Keratinocyte (primary cell): ENCODE results near the gene DYNC1LI2.

Source experiments
- EZH2 ChIP-seq: IDR thresholded peaks from one replicate; pipeline ENCODE4 v1.6.1; 2012; ENCODE audit warnings: inconsistent platforms, mild to moderate bottlenecking, low read length, moderate library complexity
- TF ChIP-seq, protein P1 (sequence below), 3 experiments: IDR thresholded peaks in 1 of 3; conservative IDR thresholded peaks in 1 of 3; optimal IDR thresholded peaks in 1 of 3; 2 replicates in 2 of 3; 3 replicates in 1 of 3; pipeline versions ENCODE3 to v1.5.1; 2011; ENCODE audit warnings: low read length in 3 of 3, mild to moderate bottlenecking in 3 of 3, moderate library complexity in 2 of 3, control low read depth in 1 of 3, inconsistent platforms in 1 of 3; ENCODE audit not compliant: insufficient read depth in 2 of 3; ENCODE audit errors: extremely low read depth in 1 of 3

DNA sequence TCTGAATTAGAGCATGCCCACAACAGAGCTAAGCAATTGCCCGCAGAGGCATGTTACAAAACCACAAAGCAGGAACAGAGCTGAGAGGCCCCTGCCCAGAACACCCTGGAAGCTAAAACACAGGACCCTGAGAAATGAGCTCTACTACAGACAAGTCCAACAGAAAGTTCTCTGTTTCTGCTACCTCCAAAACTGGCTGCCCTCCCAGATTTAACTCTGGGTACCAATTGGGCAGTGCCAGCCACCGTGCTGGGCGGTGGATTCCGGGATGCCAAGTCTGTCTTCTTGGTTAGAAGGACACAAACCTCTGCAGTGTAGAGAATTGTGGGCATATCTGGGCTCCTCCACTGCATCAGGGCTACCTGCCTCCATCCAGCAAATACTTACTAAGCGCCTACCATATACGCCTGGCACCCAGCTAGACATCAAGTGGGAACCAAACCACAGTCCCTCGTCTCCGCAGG is 55.9 kb downstream of the DYNC1LI2 start:
- TF ChIP-seq, protein P1, sequence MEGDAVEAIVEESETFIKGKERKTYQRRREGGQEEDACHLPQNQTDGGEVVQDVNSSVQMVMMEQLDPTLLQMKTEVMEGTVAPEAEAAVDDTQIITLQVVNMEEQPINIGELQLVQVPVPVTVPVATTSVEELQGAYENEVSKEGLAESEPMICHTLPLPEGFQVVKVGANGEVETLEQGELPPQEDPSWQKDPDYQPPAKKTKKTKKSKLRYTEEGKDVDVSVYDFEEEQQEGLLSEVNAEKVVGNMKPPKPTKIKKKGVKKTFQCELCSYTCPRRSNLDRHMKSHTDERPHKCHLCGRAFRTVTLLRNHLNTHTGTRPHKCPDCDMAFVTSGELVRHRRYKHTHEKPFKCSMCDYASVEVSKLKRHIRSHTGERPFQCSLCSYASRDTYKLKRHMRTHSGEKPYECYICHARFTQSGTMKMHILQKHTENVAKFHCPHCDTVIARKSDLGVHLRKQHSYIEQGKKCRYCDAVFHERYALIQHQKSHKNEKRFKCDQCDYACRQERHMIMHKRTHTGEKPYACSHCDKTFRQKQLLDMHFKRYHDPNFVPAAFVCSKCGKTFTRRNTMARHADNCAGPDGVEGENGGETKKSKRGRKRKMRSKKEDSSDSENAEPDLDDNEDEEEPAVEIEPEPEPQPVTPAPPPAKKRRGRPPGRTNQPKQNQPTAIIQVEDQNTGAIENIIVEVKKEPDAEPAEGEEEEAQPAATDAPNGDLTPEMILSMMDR (optimal IDR thresholded peaks at IDR 0.05 in 1 of 3, IDR thresholded peaks at IDR 0.05 in 1 of 3, conservative IDR thresholded peaks at IDR 0.05 in 1 of 3; ENCODE audit: extremely low read depth in 1 of 3, insufficient read depth in 2 of 3, low read length in 3 of 3), result no peak
- TF ChIP-seq EZH2, result no peak
